Activated CD8-positive, alpha-beta T cell treated with anti-CD3 and anti-CD28 coated beads for 36 hours (primary cell): ENCODE data around the gene LAMC1. TPM values are rescaled to one million over a fixed set of nuclear protein-coding genes. Genes with fewer than 3 reads are reported as not detected.

ENCODE experiments used
- ATAC-seq: fragments of 200-7000 bp; cut with Tn5 transposase; one replicate; pipeline ENCODE4 v1.10.0; 2021; ENCODE audit warnings: mild to moderate bottlenecking, moderate library complexity
- CTCF ChIA-PET: fragments of 350-600 bp; sonication (Branson Sonifier 250); formaldehyde crosslinking; loops from one replicate; lab custom pipeline; 2021; ENCODE audit warnings: antibody characterized with exemption; lab: Charles Lee
- POLR2A ChIA-PET: fragments of 350-600 bp; sonication (Branson Sonifier 250); formaldehyde crosslinking; loops from one replicate; lab custom pipeline; 2021; ENCODE audit warnings: antibody characterized with exemption; lab: Charles Lee
- DNase-seq: peaks from one replicate; pipeline ENCODE4 v3.0.0-alpha.2; 2020
- H3K27ac Mint-ChIP-seq: one replicate; pipeline ENCODE4 v1.8.0; 2021; ENCODE audit warnings: mild to moderate bottlenecking, mixed read lengths
- H3K27me3 Mint-ChIP-seq: one replicate; pipeline ENCODE4 v1.8.0; 2021; ENCODE audit warnings: mixed read lengths
- H3K36me3 Mint-ChIP-seq: one replicate; pipeline ENCODE4 v1.8.0; 2021; ENCODE audit warnings: low read depth, mixed read lengths
- H3K4me1 Mint-ChIP-seq: one replicate; pipeline ENCODE4 v1.8.0; 2021; ENCODE audit warnings: low read depth, mixed read lengths
- H3K4me3 Mint-ChIP-seq: one replicate; pipeline ENCODE4 v1.8.0; 2021; ENCODE audit warnings: mild to moderate bottlenecking, moderate library complexity, mixed read lengths
- H3K9me3 Mint-ChIP-seq: one replicate; pipeline ENCODE4 v1.8.0; 2021; ENCODE audit warnings: mixed read lengths
- intact Hi-C: fragments of 100-400 bp; cut with micrococcal nuclease; formaldehyde crosslinking; loops from one replicate; pipeline ENCODE4 v1.10.0; 2022
- total RNA-seq, 2 experiments: library from RNA; stranded (reverse); gene quantifications; one replicate each; pipeline ENCODE4 v1.2.3, GENCODE V29; 2021
- TF ChIP-seq, protein P1 (sequence below): fragments of 200-600 bp; IDR thresholded peaks from one replicate; pipeline ENCODE4 v1.8.0; 2022; ENCODE audit warnings: antibody characterized with exemption, mild to moderate bottlenecking

LAMC1 gene
- total RNA-seq, 2 experiments from 2014 or later: 0.22 to 0.23 TPM

DNA sequence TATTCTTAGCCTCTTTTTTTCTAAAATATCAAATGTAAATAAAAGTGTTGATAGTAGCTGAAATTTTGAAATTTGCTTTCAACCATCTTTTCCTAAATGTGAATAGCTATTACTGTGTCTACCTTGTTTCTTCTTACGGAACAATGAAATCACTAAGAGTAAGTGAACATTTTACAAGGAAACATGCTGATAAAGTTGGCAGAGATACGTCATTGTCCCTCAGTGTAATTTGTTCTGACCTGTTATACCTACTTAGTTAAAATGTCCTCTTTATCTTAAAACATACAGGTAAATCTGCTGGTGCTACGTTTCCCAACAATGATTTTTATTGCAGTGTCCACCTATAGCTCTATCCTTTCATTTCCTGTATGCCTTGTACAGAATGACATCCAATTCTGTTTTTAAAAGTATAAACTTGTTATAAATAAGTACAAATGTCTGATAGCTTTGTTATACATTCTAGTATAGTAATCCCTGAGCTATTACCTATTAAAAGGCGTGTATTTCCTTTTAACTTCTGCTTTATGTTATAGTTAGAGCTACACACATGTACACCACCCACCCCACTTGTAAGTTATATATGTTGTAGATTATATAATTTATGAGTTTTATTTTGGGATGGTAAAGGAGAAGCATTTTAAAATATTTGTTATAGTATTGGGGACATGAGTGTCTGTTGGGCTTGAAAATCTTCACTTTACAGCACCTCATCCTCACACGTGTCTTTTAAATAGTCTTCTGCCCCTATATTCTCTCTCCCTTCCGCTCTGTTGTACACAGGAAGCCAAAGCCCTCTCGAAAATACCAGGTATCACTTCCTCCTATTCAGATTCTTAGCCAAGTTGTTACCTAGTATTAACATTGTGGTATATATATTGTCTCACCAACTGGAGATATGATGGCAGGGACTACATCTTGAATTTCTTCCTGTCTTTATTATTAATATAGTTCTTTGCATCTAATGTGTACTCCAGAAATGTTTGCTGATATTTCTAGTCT is 25.2 kb downstream of the LAMC1 start:
- CTCF ChIA-PET: interaction anchor here (1.0 to 1.3 kb wide), 2 partner anchors 32 to 181 kb away, joined by 3 read pairs; no protein-coding TSS in a partner anchor
- Mint-ChIP-seq H3K4me3 (no peak overlapping the region), H3K9me3 (no peaks in the 10 kb centered on the region), H3K27ac (no peak overlapping the region), H3K27me3 (peaks cover 31% of the 10 kb centered on the region), H3K4me1 (no peaks in the 10 kb centered on the region), H3K36me3 (no peaks in the 10 kb centered on the region)
- ATAC-seq: peak; percentile 34
- intact Hi-C loops: no loop called here
- TF ChIP-seq, protein P1, sequence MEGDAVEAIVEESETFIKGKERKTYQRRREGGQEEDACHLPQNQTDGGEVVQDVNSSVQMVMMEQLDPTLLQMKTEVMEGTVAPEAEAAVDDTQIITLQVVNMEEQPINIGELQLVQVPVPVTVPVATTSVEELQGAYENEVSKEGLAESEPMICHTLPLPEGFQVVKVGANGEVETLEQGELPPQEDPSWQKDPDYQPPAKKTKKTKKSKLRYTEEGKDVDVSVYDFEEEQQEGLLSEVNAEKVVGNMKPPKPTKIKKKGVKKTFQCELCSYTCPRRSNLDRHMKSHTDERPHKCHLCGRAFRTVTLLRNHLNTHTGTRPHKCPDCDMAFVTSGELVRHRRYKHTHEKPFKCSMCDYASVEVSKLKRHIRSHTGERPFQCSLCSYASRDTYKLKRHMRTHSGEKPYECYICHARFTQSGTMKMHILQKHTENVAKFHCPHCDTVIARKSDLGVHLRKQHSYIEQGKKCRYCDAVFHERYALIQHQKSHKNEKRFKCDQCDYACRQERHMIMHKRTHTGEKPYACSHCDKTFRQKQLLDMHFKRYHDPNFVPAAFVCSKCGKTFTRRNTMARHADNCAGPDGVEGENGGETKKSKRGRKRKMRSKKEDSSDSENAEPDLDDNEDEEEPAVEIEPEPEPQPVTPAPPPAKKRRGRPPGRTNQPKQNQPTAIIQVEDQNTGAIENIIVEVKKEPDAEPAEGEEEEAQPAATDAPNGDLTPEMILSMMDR: no peak
- DNase-seq: no peak
- POLR2A ChIA-PET: no interaction called here

DNA sequence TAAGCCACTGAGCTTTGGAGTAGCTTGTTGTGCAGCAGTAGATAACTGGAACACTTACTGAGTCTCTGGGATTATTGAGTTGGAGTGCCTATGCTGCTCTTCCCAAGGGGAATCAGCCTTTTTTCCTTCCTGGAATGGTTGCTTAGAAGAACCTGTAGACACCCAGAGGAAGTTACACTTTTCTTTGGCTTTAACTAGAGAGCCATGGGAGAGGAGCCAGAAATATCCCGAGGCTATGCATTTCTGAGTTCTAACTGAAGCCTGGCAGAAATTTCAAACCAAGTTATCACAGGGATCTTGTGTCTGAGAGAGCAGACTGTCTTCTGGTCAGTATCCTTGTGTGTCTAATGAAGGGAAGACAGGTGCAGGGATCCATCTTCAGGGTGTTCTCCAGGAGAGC is 28.3 kb downstream of the LAMC1 start:
- ATAC-seq: no peak

DNA sequence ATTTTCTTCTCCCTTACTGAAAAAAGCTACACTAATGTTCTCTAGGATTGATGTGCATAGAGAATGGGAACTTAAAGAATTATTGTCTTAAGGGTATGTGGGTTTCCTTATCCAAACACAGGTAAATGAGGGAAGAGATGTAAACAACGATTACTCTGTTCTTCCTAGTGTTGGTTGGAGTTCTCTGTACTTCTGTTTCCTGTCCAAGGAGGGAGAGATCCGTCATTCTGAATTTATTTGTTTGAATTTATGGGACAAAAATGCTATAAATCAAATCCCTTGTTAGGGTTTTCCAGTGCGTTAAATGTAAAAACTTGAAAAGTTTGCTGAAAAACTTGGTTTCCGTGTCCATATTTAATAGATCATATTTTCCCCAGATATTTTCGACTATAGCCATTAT is 29.6 kb downstream of the LAMC1 start:
- CTCF ChIA-PET: no interaction called here
- Mint-ChIP-seq H3K36me3 (no peaks in the 10 kb centered on the region), H3K27ac (no peak overlapping the region), H3K9me3 (no peaks in the 10 kb centered on the region), H3K4me3 (no peak overlapping the region), H3K4me1 (no peaks in the 10 kb centered on the region), H3K27me3 (peaks cover 31% of the 10 kb centered on the region)
- POLR2A ChIA-PET: interaction anchor here (0.6 kb wide), 1 partner anchor 18 kb away, joined by 3 read pairs; no protein-coding TSS in a partner anchor
- ATAC-seq (no peak), DNase-seq (no peak)
- TF ChIP-seq, protein P1: no peak
- intact Hi-C loops: no loop called here

More for the DNA sequence above, 28.3 kb downstream of the LAMC1 start:
- Mint-ChIP-seq H3K36me3 (no peaks in the 10 kb centered on the region), H3K9me3 (no peaks in the 10 kb centered on the region), H3K27me3 (peaks cover 33% of the 10 kb centered on the region), H3K27ac (no peak overlapping the region), H3K4me1 (no peaks in the 10 kb centered on the region), H3K4me3 (no peak overlapping the region)
- intact Hi-C loops: no loop called here
- ChIA-PET POLR2A (interaction anchor here (1.3 kb wide), 1 partner anchor 19 kb away, joined by 3 read pairs; no protein-coding TSS in a partner anchor), CTCF (no interaction called here)
- no peak for DNase-seq
- TF ChIP-seq, protein P1: no peak

DNA sequence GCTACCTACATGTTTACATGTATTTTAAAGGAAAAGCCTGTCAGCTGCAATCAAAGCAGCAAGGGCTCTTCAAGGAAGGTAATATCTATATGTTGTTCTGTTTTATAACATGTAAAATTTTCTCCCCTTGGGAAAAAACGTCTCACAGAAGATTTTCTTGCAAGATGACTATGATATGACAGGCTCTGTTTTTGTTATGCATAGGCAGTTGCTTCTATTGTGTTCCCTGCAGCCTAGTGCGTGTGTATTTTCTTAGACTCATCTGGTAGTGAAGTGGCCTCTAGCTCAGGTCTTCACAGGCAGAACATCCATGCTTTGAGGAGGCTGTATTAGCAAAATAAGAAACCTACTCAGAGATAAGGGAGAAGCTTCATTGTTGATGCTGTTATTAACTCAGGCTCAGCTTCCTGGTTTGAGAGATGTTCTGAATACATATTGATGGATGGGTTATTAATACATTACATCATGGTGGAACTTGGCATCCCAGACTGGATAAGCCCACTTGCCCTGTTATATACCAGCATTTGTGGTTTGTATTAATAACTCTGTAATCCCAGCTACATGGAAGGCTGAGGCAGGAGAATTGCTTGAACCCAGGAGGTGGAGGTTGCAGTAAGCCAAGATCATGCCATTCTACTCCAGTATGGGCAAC is 35.8 kb downstream of the LAMC1 start:
- no peak for ATAC-seq
- H3K9me3 Mint-ChIP-seq: no peaks in the 10 kb centered on the region
- no peak overlapping the region for H3K4me3 Mint-ChIP-seq
- H3K4me1 Mint-ChIP-seq: no peaks in the 10 kb centered on the region
- no peak for DNase-seq
- POLR2A ChIA-PET: no interaction called here
- TF ChIP-seq, protein P1: no peak
- H3K27ac Mint-ChIP-seq: no peak overlapping the region
- intact Hi-C loops: no loop called here
- no peaks in the 10 kb centered on the region for H3K36me3 Mint-ChIP-seq
- H3K27me3 Mint-ChIP-seq: peaks cover 15% of the 10 kb centered on the region
- CTCF ChIA-PET: interaction anchor here (0.7 kb wide), 1 partner anchor 193 kb away, joined by 3 read pairs; no protein-coding TSS in a partner anchor
